ENCODE measurements around the gene ARID5B.

The ARID5B gene

GRCh38 chr10:62056219-62056618 is 154.7 kb downstream of the ARID5B start:
- DNase-seq: no peak

GRCh38 chr10:62056698-62057097 is 155.2 kb downstream of the ARID5B start:
- DNase-seq: no peak

- DNase-seq: no peak
Observed at GRCh38 chr10:62057359-62057758, 155.9 kb downstream of the ARID5B start.

- DNase-seq: no peak
Observed at GRCh38 chr10:62057850-62058249, 156.4 kb downstream of the ARID5B start.

- no peak for DNase-seq
Observed at GRCh38 chr10:62058476-62058875, 157.0 kb downstream of the ARID5B start.

- no peak for DNase-seq
Observed at GRCh38 chr10:62058896-62059216, 157.4 kb downstream of the ARID5B start.

- no peak for DNase-seq
Observed at GRCh38 chr10:62059217-62059920, 157.9 kb downstream of the ARID5B start.

- no peak for DNase-seq
Observed at GRCh38 chr10:62062028-62062427, 160.5 kb downstream of the ARID5B start.

- DNase-seq: no peak
Observed at GRCh38 chr10:62062752-62063512, 161.4 kb downstream of the ARID5B start.

GRCh38 chr10:62063795-62064472 is 162.4 kb downstream of the ARID5B start:
- no peak for DNase-seq

GRCh38 chr10:62067560-62067959 is 166.1 kb downstream of the ARID5B start:
- no peak for DNase-seq

GRCh38 chr10:62068464-62068863 is 167.0 kb downstream of the ARID5B start:
- no peak for DNase-seq

- no peak for DNase-seq
Observed at GRCh38 chr10:62069452-62070178, 168.1 kb downstream of the ARID5B start.

- peak; percentile 71 for DNase-seq
Observed at GRCh38 chr10:62071846-62072281, 170.4 kb downstream of the ARID5B start.

- no peak for DNase-seq
Observed at GRCh38 chr10:62072901-62073300, 171.4 kb downstream of the ARID5B start.

- no peak for DNase-seq
Observed at GRCh38 chr10:62073429-62073828, 171.9 kb downstream of the ARID5B start.

GRCh38 chr10:62075414-62075813 is 173.9 kb downstream of the ARID5B start:
- DNase-seq: no peak

- no peak for DNase-seq
Observed at GRCh38 chr10:62075912-62076311, 174.4 kb downstream of the ARID5B start.

- DNase-seq: no peak
Observed at GRCh38 chr10:62076891-62077290, 175.4 kb downstream of the ARID5B start.

- no peak for DNase-seq
Observed at GRCh38 chr10:62077330-62078015, 176.0 kb downstream of the ARID5B start.

GRCh38 chr10:62079885-62080559 is 178.5 kb downstream of the ARID5B start:
- no peak for DNase-seq

GRCh38 chr10:62080905-62081304 is 179.4 kb downstream of the ARID5B start:
- DNase-seq: no peak

Measured in activated CD8-positive, alpha-beta memory T cell treated with anti-CD3 and anti-CD28 coated beads, Interleukin-2, amount 50 U/mL, for 48 hours (primary cell).